GM23338 (cell line): ENCODE data around the gene RGS21. TPM values are rescaled to one million over a fixed set of nuclear protein-coding genes. Genes with fewer than 3 reads are reported as not detected.
A peak's percentile ranks its signal among the peaks of the same experiment; 100 is the strongest.

Experiments used
- ATAC-seq: fragments of 200-7000 bp; cut with Tn5 transposase; 3 replicates; pipeline ENCODE4 v1.9.1; 2020
- DNase-seq: peaks from one replicate; pipeline ENCODE4 v3.0.0-alpha.2; 2015; ENCODE audit warnings: low spot score
- H2AFZ ChIP-seq: fragments of 200-600 bp; sonication (generic); 2 replicates; pipeline ENCODE4 v1.8.0; 2016; ENCODE audit warnings: antibody characterized with exemption, mild to moderate bottlenecking, moderate library complexity
- H3F3A ChIP-seq: fragments of 200-600 bp; sonication (generic); replicated peaks from 2 replicates; pipeline ENCODE4 v1.8.0; 2017; ENCODE audit warnings: antibody characterized with exemption, mixed run types, low read depth
- H3K27ac ChIP-seq: fragments of 200-600 bp; sonication (generic); 2 replicates; pipeline ENCODE4 v1.6.1; 2016; ENCODE audit warnings: low read depth
- H3K27me3 ChIP-seq: fragments of 200-600 bp; sonication (generic); 2 replicates; pipeline ENCODE4 v1.8.0; 2016; ENCODE audit warnings: mild to moderate bottlenecking, mixed run types, moderate library complexity; ENCODE audit not compliant: insufficient read depth
- H3K36me3 ChIP-seq: fragments of 200-600 bp; sonication (generic); 2 replicates; pipeline ENCODE4 v1.8.0; 2016; ENCODE audit warnings: mild to moderate bottlenecking; ENCODE audit not compliant: insufficient read depth
- H3K4me1 ChIP-seq: fragments of 200-600 bp; sonication (generic); 2 replicates; pipeline ENCODE4 v1.8.0; 2016; ENCODE audit warnings: mild to moderate bottlenecking, moderate library complexity; ENCODE audit not compliant: insufficient read depth
- H3K4me2 ChIP-seq: fragments of 200-600 bp; sonication (generic); 2 replicates; pipeline ENCODE4 v1.7.1; 2017; ENCODE audit warnings: mixed run types
- H3K4me3 ChIP-seq: fragments of 200-600 bp; sonication (generic); 2 replicates; pipeline ENCODE4 v1.6.1; 2016; ENCODE audit warnings: mixed run types
- H3K79me2 ChIP-seq: fragments of 200-600 bp; sonication (generic); replicated peaks from 2 replicates; pipeline ENCODE4 v1.8.0; 2017; ENCODE audit warnings: mild to moderate bottlenecking; ENCODE audit not compliant: insufficient read depth
- H3K9me2 ChIP-seq: fragments of 200-600 bp; sonication (generic); 2 replicates; pipeline ENCODE4 v1.8.0; 2017; ENCODE audit not compliant: insufficient read depth
- H4K20me1 ChIP-seq: fragments of 200-600 bp; sonication (generic); replicated peaks from 2 replicates; pipeline ENCODE4 v1.8.0; 2017; ENCODE audit warnings: mild to moderate bottlenecking; ENCODE audit not compliant: insufficient read depth
- H3K27ac Mint-ChIP-seq: 2 replicates; pipeline ENCODE4 v1.8.0; 2020; ENCODE audit warnings: inconsistent platforms, mild to moderate bottlenecking, moderate library complexity, mixed read lengths
- H3K27me3 Mint-ChIP-seq: 3 replicates; pipeline ENCODE4 v1.8.0; 2022; ENCODE audit warnings: low read depth, mild to moderate bottlenecking, moderate library complexity, mixed read lengths, inconsistent platforms; ENCODE audit not compliant: insufficient read depth, poor library complexity
- H3K36me3 Mint-ChIP-seq: 3 replicates; pipeline ENCODE4 v1.8.0; 2021; ENCODE audit warnings: low read depth, mild to moderate bottlenecking, inconsistent platforms, moderate library complexity, mixed read lengths
- H3K4me1 Mint-ChIP-seq: 3 replicates; pipeline ENCODE4 v1.8.0; 2020; ENCODE audit warnings: mild to moderate bottlenecking, inconsistent platforms, mixed read lengths
- H3K4me3 Mint-ChIP-seq: 3 replicates; pipeline ENCODE4 v1.8.0; 2021; ENCODE audit warnings: moderate library complexity, mild to moderate bottlenecking, inconsistent platforms, mixed read lengths
- H3K9me3 Mint-ChIP-seq: 3 replicates; pipeline ENCODE4 v1.8.0; 2020; ENCODE audit warnings: moderate library complexity, mild to moderate bottlenecking, inconsistent platforms, mixed read lengths
- CREB1 ChIP-seq: fragments of 250-450 bp; sonication (Bioruptor Pico); IDR thresholded peaks from 2 replicates; pipeline ENCODE4 v1.5.0; 2020; ENCODE audit warnings: low read depth, mild to moderate bottlenecking, moderate library complexity
- EZH2 ChIP-seq: fragments of 200-600 bp; sonication (generic); IDR thresholded peaks from one replicate; pipeline ENCODE4 v1.8.0; 2017; ENCODE audit warnings: antibody characterized with exemption, mild to moderate bottlenecking, low read depth; ENCODE audit not compliant: unreplicated experiment
- EZH2phosphoT487 ChIP-seq: fragments of 200-600 bp; sonication (generic); IDR thresholded peaks from one replicate; pipeline ENCODE4 v1.8.1; 2018; ENCODE audit warnings: antibody characterized with exemption; ENCODE audit not compliant: unreplicated experiment
- JUNB ChIP-seq: IDR thresholded peaks from one replicate; pipeline ENCODE4 v1.6.1; 2016; ENCODE audit warnings: antibody characterized with exemption; ENCODE audit not compliant: unreplicated experiment
- NANOG ChIP-seq: IDR thresholded peaks from 2 replicates; pipeline ENCODE4 v1.6.1; 2016; ENCODE audit warnings: antibody characterized with exemption, borderline replicate concordance
- STAT1 ChIP-seq: IDR thresholded peaks from one replicate; pipeline ENCODE4 v1.6.1; 2016; ENCODE audit warnings: antibody characterized with exemption; ENCODE audit not compliant: unreplicated experiment
- ZNF114 ChIP-seq: fragments of 250-450 bp; sonication (Bioruptor Pico); IDR thresholded peaks from 2 replicates; pipeline ENCODE4 v1.5.0; 2020; ENCODE audit warnings: mild to moderate bottlenecking, moderate library complexity
- ZNF331 ChIP-seq: fragments of 250-450 bp; sonication (Bioruptor Pico); IDR thresholded peaks from 2 replicates; pipeline ENCODE4 v1.5.0; 2020; ENCODE audit warnings: low read depth, mild to moderate bottlenecking, moderate library complexity
- polyA plus RNA-seq: library from polyadenylated mRNA; unstranded; fragments of >200 nt; fragmentation: Nextera tagmentation; extraction: Ambion mirVana; gene quantifications from 2 replicates; pipeline ENCODE4 v1.2.1, GENCODE V29; 2016
- total RNA-seq: library from RNA; depleted of rRNA; stranded (reverse); fragments of >200 nt; shearing (Covaris generic); gene quantifications from 2 replicates; pipeline ENCODE4 v1.2.3, GENCODE V29; 2014
- TF ChIP-seq, protein P1 (sequence below), 2 experiments: fragments of 200-600 bp in 1 of 2; sonication (generic) in 1 of 2; conservative IDR thresholded peaks; 2 replicates each; pipeline versions ENCODE4 v1.5.1 to v1.6.1; 2016 to 2017; ENCODE audit warnings: antibody characterized with exemption in 2 of 2, low read depth in 2 of 2, mild to moderate bottlenecking in 2 of 2, moderate library complexity in 1 of 2
- TF ChIP-seq, protein P2 (sequence below): IDR thresholded peaks from one replicate; pipeline ENCODE4 v1.6.1; 2018; ENCODE audit warnings: antibody characterized with exemption; ENCODE audit not compliant: unreplicated experiment
- TF ChIP-seq, protein P3 (sequence below): IDR thresholded peaks from 2 replicates; pipeline ENCODE4 v1.6.1; 2016; ENCODE audit warnings: antibody characterized with exemption
- TF ChIP-seq, protein P4 (sequence below): fragments of 250-450 bp; sonication (Bioruptor Pico); IDR thresholded peaks from 2 replicates; pipeline ENCODE4 v1.5.0; 2020; ENCODE audit warnings: mild to moderate bottlenecking, moderate library complexity

Gene RGS21
- total and polyA plus RNA-seq, 2 experiments from 2014 or later, result not detected

DNA sequence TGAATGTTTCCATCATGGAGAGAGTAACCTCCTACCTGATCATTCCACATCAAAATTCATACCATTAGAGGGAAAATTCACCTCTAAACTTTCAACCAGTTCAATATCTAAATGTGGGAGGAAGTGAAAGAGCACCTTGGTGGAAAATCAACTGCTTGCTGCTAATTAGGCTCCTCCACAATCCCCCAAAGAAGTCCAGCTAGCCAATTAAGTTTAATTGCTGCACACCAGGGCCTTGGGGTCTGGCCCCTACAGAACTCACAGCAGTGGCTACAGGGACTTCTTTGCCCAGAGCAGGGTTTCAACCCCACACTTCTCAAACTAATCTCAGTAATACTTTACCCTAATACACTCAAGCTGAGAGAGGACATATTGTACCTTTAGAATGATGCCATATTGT is 62.1 kb downstream of the RGS21 start:
- Histone ChIP-seq H3F3A (no peaks in the 10 kb centered on the region), H3K4me2 (0 out of 2 replicates have a peak overlapping the region, but pooled peaks have one; percentile 18), H3K4me1 (peaks cover 29% of the 10 kb centered on the region), H2AFZ (peak overlapping the region; percentile 83), H3K36me3 (no peaks in the 10 kb centered on the region), H3K4me3 (no peak overlapping the region), H3K27ac (no peak overlapping the region), H3K9me2 (no peaks in the 10 kb centered on the region; the same call in 1 of the 2 replicates), H4K20me1 (no peaks in the 10 kb centered on the region), H3K79me2 (no peaks in the 10 kb centered on the region), H3K27me3 (no peaks in the 10 kb centered on the region)
- no peaks in the 10 kb centered on the region for H3K27me3 Mint-ChIP-seq
- peaks cover 4% of the 10 kb centered on the region; the same call in 1 of the 3 replicates for H3K9me3 Mint-ChIP-seq
- H3K4me3 Mint-ChIP-seq, result no peak overlapping the region
- H3K36me3 Mint-ChIP-seq, result peaks cover 2% of the 10 kb centered on the region; the same call in 1 of the 3 replicates
- DNase-seq (no peak), ATAC-seq (no peak)
- peaks cover 20% of the 10 kb centered on the region for H3K4me1 Mint-ChIP-seq
- peak overlapping the region; percentile 10; the same call in 1 of the 2 replicates for H3K27ac Mint-ChIP-seq
- no peak for TF ChIP-seq EZH2phosphoT487
- TF ChIP-seq EZH2, result no peak
- TF ChIP-seq, protein P1, sequence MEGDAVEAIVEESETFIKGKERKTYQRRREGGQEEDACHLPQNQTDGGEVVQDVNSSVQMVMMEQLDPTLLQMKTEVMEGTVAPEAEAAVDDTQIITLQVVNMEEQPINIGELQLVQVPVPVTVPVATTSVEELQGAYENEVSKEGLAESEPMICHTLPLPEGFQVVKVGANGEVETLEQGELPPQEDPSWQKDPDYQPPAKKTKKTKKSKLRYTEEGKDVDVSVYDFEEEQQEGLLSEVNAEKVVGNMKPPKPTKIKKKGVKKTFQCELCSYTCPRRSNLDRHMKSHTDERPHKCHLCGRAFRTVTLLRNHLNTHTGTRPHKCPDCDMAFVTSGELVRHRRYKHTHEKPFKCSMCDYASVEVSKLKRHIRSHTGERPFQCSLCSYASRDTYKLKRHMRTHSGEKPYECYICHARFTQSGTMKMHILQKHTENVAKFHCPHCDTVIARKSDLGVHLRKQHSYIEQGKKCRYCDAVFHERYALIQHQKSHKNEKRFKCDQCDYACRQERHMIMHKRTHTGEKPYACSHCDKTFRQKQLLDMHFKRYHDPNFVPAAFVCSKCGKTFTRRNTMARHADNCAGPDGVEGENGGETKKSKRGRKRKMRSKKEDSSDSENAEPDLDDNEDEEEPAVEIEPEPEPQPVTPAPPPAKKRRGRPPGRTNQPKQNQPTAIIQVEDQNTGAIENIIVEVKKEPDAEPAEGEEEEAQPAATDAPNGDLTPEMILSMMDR (conservative IDR thresholded peaks at IDR 0.05; ENCODE audit: low read depth in 2 of 2), result no peak
- no peak for TF ChIP-seq ZNF331 (CRISPR knock-in tag)
- no peak for TF ChIP-seq JUNB
- TF ChIP-seq, protein P2, sequence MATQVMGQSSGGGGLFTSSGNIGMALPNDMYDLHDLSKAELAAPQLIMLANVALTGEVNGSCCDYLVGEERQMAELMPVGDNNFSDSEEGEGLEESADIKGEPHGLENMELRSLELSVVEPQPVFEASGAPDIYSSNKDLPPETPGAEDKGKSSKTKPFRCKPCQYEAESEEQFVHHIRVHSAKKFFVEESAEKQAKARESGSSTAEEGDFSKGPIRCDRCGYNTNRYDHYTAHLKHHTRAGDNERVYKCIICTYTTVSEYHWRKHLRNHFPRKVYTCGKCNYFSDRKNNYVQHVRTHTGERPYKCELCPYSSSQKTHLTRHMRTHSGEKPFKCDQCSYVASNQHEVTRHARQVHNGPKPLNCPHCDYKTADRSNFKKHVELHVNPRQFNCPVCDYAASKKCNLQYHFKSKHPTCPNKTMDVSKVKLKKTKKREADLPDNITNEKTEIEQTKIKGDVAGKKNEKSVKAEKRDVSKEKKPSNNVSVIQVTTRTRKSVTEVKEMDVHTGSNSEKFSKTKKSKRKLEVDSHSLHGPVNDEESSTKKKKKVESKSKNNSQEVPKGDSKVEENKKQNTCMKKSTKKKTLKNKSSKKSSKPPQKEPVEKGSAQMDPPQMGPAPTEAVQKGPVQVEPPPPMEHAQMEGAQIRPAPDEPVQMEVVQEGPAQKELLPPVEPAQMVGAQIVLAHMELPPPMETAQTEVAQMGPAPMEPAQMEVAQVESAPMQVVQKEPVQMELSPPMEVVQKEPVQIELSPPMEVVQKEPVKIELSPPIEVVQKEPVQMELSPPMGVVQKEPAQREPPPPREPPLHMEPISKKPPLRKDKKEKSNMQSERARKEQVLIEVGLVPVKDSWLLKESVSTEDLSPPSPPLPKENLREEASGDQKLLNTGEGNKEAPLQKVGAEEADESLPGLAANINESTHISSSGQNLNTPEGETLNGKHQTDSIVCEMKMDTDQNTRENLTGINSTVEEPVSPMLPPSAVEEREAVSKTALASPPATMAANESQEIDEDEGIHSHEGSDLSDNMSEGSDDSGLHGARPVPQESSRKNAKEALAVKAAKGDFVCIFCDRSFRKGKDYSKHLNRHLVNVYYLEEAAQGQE, result no peak
- TF ChIP-seq, protein P3, sequence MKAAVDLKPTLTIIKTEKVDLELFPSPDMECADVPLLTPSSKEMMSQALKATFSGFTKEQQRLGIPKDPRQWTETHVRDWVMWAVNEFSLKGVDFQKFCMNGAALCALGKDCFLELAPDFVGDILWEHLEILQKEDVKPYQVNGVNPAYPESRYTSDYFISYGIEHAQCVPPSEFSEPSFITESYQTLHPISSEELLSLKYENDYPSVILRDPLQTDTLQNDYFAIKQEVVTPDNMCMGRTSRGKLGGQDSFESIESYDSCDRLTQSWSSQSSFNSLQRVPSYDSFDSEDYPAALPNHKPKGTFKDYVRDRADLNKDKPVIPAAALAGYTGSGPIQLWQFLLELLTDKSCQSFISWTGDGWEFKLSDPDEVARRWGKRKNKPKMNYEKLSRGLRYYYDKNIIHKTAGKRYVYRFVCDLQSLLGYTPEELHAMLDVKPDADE, result no peak
- TF ChIP-seq, protein P4, sequence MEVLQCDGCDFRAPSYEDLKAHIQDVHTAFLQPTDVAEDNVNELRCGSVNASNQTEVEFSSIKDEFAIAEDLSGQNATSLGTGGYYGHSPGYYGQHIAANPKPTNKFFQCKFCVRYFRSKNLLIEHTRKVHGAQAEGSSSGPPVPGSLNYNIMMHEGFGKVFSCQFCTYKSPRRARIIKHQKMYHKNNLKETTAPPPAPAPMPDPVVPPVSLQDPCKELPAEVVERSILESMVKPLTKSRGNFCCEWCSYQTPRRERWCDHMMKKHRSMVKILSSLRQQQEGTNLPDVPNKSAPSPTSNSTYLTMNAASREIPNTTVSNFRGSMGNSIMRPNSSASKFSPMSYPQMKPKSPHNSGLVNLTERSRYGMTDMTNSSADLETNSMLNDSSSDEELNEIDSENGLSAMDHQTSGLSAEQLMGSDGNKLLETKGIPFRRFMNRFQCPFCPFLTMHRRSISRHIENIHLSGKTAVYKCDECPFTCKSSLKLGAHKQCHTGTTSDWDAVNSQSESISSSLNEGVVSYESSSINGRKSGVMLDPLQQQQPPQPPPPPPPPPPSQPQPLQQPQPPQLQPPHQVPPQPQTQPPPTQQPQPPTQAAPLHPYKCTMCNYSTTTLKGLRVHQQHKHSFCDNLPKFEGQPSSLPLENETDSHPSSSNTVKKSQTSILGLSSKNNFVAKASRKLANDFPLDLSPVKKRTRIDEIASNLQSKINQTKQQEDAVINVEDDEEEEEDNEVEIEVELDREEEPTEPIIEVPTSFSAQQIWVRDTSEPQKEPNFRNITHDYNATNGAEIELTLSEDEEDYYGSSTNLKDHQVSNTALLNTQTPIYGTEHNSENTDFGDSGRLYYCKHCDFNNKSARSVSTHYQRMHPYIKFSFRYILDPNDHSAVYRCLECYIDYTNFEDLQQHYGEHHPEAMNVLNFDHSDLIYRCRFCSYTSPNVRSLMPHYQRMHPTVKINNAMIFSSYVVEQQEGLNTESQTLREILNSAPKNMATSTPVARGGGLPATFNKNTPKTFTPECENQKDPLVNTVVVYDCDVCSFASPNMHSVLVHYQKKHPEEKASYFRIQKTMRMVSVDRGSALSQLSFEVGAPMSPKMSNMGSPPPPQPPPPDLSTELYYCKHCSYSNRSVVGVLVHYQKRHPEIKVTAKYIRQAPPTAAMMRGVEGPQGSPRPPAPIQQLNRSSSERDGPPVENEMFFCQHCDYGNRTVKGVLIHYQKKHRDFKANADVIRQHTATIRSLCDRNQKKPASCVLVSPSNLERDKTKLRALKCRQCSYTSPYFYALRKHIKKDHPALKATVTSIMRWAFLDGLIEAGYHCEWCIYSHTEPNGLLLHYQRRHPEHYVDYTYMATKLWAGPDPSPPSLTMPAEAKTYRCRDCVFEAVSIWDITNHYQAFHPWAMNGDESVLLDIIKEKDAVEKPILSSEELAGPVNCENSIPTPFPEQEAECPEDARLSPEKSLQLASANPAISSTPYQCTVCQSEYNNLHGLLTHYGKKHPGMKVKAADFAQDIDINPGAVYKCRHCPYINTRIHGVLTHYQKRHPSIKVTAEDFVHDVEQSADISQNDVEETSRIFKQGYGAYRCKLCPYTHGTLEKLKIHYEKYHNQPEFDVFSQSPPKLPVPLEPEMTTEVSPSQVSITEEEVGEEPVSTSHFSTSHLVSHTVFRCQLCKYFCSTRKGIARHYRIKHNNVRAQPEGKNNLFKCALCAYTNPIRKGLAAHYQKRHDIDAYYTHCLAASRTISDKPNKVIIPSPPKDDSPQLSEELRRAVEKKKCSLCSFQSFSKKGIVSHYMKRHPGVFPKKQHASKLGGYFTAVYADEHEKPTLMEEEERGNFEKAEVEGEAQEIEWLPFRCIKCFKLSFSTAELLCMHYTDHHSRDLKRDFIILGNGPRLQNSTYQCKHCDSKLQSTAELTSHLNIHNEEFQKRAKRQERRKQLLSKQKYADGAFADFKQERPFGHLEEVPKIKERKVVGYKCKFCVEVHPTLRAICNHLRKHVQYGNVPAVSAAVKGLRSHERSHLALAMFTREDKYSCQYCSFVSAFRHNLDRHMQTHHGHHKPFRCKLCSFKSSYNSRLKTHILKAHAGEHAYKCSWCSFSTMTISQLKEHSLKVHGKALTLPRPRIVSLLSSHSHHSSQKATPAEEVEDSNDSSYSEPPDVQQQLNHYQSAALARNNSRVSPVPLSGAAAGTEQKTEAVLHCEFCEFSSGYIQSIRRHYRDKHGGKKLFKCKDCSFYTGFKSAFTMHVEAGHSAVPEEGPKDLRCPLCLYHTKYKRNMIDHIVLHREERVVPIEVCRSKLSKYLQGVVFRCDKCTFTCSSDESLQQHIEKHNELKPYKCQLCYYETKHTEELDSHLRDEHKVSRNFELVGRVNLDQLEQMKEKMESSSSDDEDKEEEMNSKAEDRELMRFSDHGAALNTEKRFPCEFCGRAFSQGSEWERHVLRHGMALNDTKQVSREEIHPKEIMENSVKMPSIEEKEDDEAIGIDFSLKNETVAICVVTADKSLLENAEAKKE (CRISPR knock-in tag), result no peak
- TF ChIP-seq CREB1 (CRISPR knock-in tag), result no peak
- no peak for TF ChIP-seq ZNF114 (CRISPR knock-in tag)
- no peak for TF ChIP-seq STAT1
- no peak for TF ChIP-seq NANOG
